Hepatocyte (in vitro differentiated cells): ENCODE results near the gene REST. TPM values are rescaled to one million over a fixed set of nuclear protein-coding genes. Genes with fewer than 3 reads are reported as not detected.

Experiments used
- DNase-seq: peaks from one replicate; pipeline ENCODE4 v3.0.0-alpha.2; 2016; ENCODE audit warnings: low spot score
- H2AFZ ChIP-seq: fragments of 200-600 bp; sonication (generic); 2 replicates; pipeline ENCODE4 v1.6.0; 2016; ENCODE audit warnings: antibody characterized with exemption, mild to moderate bottlenecking
- H3K27ac ChIP-seq: fragments of 200-600 bp; sonication (generic); 2 replicates; pipeline ENCODE4 v1.5.1; 2016; ENCODE audit warnings: mild to moderate bottlenecking
- H3K27me3 ChIP-seq: fragments of 200-600 bp; sonication (generic); 2 replicates; pipeline ENCODE4 v1.6.1; 2016
- H3K36me3 ChIP-seq: fragments of 200-600 bp; sonication (generic); replicated peaks from 2 replicates; pipeline ENCODE4 v1.5.1; 2016; ENCODE audit warnings: low read depth; ENCODE audit not compliant: insufficient read depth
- H3K4me1 ChIP-seq: fragments of 200-600 bp; sonication (generic); 2 replicates; pipeline ENCODE4 v1.5.1; 2016; ENCODE audit warnings: mild to moderate bottlenecking, moderate library complexity; ENCODE audit not compliant: insufficient read depth
- H3K4me2 ChIP-seq: fragments of 200-600 bp; sonication (generic); 2 replicates; pipeline ENCODE4 v1.6.0; 2016
- H3K4me3 ChIP-seq: fragments of 200-600 bp; sonication (generic); 2 replicates; pipeline ENCODE4 v1.5.1; 2016; ENCODE audit warnings: mild to moderate bottlenecking
- H3K79me2 ChIP-seq: fragments of 200-600 bp; sonication (generic); 2 replicates; pipeline ENCODE4 v1.6.0; 2017; ENCODE audit warnings: mild to moderate bottlenecking
- H3K9me2 ChIP-seq: fragments of 200-600 bp; sonication (generic); replicated peaks from 2 replicates; pipeline ENCODE4 v1.6.0; 2017; ENCODE audit warnings: mild to moderate bottlenecking; ENCODE audit not compliant: insufficient read depth
- H3K9me3 ChIP-seq: fragments of 200-600 bp; sonication (generic); 2 replicates; pipeline ENCODE4 v1.5.1; 2016; ENCODE audit warnings: low read depth, mild to moderate bottlenecking
- H4K20me1 ChIP-seq: fragments of 200-600 bp; sonication (generic); 2 replicates; pipeline ENCODE4 v1.6.0; 2016; ENCODE audit warnings: mild to moderate bottlenecking; ENCODE audit not compliant: insufficient read depth, poor library complexity, severe bottlenecking
- CTCF ChIP-seq: fragments of 200-600 bp; sonication (generic); IDR thresholded peaks from 2 replicates; pipeline ENCODE4 v1.5.1; 2016; ENCODE audit warnings: antibody characterized with exemption, mild to moderate bottlenecking; ENCODE audit not compliant: poor library complexity
- EZH2 ChIP-seq: fragments of 200-600 bp; sonication (generic); IDR thresholded peaks from 2 replicates; pipeline ENCODE4 v1.6.1; 2016; ENCODE audit warnings: antibody characterized with exemption, mild to moderate bottlenecking, borderline replicate concordance
- EZH2phosphoT487 ChIP-seq: fragments of 200-600 bp; sonication (generic); IDR thresholded peaks from one replicate; pipeline ENCODE4 v1.6.1; 2018; ENCODE audit warnings: antibody characterized with exemption, mild to moderate bottlenecking, low read depth, moderate library complexity; ENCODE audit not compliant: unreplicated experiment, severe bottlenecking
- WGBS: methylation state at CpG from one replicate; pipeline ENCODE4 v1.1.6; 2016; ENCODE audit warnings: low lambda C conversion rate; ENCODE audit errors: missing lambda C conversion rate; 5-methylcytosine and 5-hydroxymethylcytosine counted together
- polyA plus RNA-seq: library from polyadenylated mRNA; unstranded; fragments of >200 nt; fragmentation: Nextera tagmentation; extraction: Ambion mirVana; gene quantifications from 2 replicates; pipeline ENCODE4 v1.2.1, GENCODE V29; 2016
- small RNA-seq: library from RNA; depleted of rRNA; stranded (forward); fragments of <200 nt; gene quantifications from one replicate; pipeline ENCODE3, GENCODE V24; 2014
- total RNA-seq: library from RNA; depleted of rRNA; stranded (reverse); fragments of >200 nt; gene quantifications from 2 replicates; pipeline ENCODE4 v1.2.3, GENCODE V29; 2014

The REST gene
- total and polyA plus RNA-seq, 2 experiments from 2014 or later: 50.5 to 64.0 TPM

GRCh38 chr4:56999751-57000150, 92.1 kb downstream of the REST start:
- 92% methylated on average over 1 of the region's 1 CpG for WGBS
- no peak for TF ChIP-seq EZH2
- no peak for TF ChIP-seq CTCF
- TF ChIP-seq EZH2phosphoT487: no peak
- Histone ChIP-seq H3K9me3 (no peaks in the 10 kb centered on the region), H3K36me3 (no peaks in the 10 kb centered on the region), H3K4me2 (no peak overlapping the region), H3K4me3 (no peak overlapping the region), H3K27ac (no peak overlapping the region), H3K9me2 (no peaks in the 10 kb centered on the region), H4K20me1 (peaks cover 3% of the 10 kb centered on the region), H2AFZ (no peak overlapping the region), H3K27me3 (no peaks in the 10 kb centered on the region), H3K4me1 (peaks cover 3% of the 10 kb centered on the region), H3K79me2 (peaks cover 27% of the 10 kb centered on the region)
- no peak for DNase-seq

GRCh38 chr4:57013543-57014120, 105.9 kb downstream of the REST start:
- Histone ChIP-seq H3K79me2 (no peaks in the 10 kb centered on the region), H3K27ac (no peak overlapping the region), H3K36me3 (no peaks in the 10 kb centered on the region), H3K4me1 (no peaks in the 10 kb centered on the region), H3K4me2 (no peak overlapping the region), H2AFZ (no peak overlapping the region), H3K27me3 (no peaks in the 10 kb centered on the region), H3K9me3 (no peaks in the 10 kb centered on the region), H3K4me3 (no peak overlapping the region), H4K20me1 (no peaks in the 10 kb centered on the region), H3K9me2 (no peaks in the 10 kb centered on the region)
- no peak for TF ChIP-seq CTCF
- TF ChIP-seq EZH2: no peak
- no peak for TF ChIP-seq EZH2phosphoT487
- 82% methylated on average over 4 of the region's 4 CpGs for WGBS
- DNase-seq: no peak

Small RNA genes lying within 50 kb of the gene (small RNA-seq; reads per million reads assigned to genes)
- not detected for gene RNU6-998P

Other genes with a start within 250 kb of the REST start
- 17.7 and 20.8 TPM in 2 replicates for gene HOPX, start 226.6 kb upstream of the REST start, total RNA-seq
- gene HOPX, start 226.6 kb upstream of the REST start, polyA plus RNA-seq: 11.7 and 17.5 TPM in 2 replicates
- gene SPINK2, start 86.2 kb upstream of the REST start, total RNA-seq: not detected in 2 replicates
- 0.77 TPM in 1 of 2 replicates, not detected in the other for gene SPINK2, start 86.2 kb upstream of the REST start, polyA plus RNA-seq
- gene NOA1, start 69.7 kb downstream of the REST start, total RNA-seq: 17.9 and 18.2 TPM in 2 replicates
- gene NOA1, start 69.7 kb downstream of the REST start, polyA plus RNA-seq: 9.8 and 10.1 TPM in 2 replicates
- gene POLR2B, start 71.0 kb downstream of the REST start, total RNA-seq: 110 and 119 TPM in 2 replicates
- gene POLR2B, start 71.0 kb downstream of the REST start, polyA plus RNA-seq: 43.1 and 52.4 TPM in 2 replicates
- 73.4 and 74.0 TPM in 2 replicates for gene IGFBP7, start 202.5 kb downstream of the REST start, total RNA-seq
- 122 and 129 TPM in 2 replicates for gene IGFBP7, start 202.5 kb downstream of the REST start, polyA plus RNA-seq